ACC112 (cell line): ENCODE measurements around the gene MPDZ.

Source experiments
- H2AFZ ChIP-seq: fragments of 200-600 bp; sonication (generic); one replicate; pipeline ENCODE4 v1.6.0; 2017; ENCODE audit warnings: antibody characterized with exemption, low read length; ENCODE audit not compliant: unreplicated experiment
- H3K27ac ChIP-seq: fragments of 200-600 bp; sonication (generic); 2 replicates; pipeline ENCODE4 v1.5.1; 2014; ENCODE audit warnings: low read depth, mild to moderate bottlenecking, antibody characterized with exemption, low read length, moderate library complexity
- H3K27me3 ChIP-seq: fragments of 200-600 bp; sonication (generic); 2 replicates; pipeline ENCODE4 v1.6.1; 2014; ENCODE audit warnings: mild to moderate bottlenecking, antibody characterized with exemption, low read length, moderate library complexity, mixed read lengths; ENCODE audit not compliant: insufficient read depth
- H3K36me3 ChIP-seq: fragments of 200-600 bp; sonication (generic); 2 replicates; pipeline ENCODE4 v1.6.1; 2016; ENCODE audit warnings: mild to moderate bottlenecking, antibody characterized with exemption, low read length, moderate library complexity, mixed read lengths; ENCODE audit not compliant: insufficient read depth
- H3K4me1 ChIP-seq: fragments of 200-600 bp; sonication (generic); one replicate; pipeline ENCODE4 v1.6.1; 2016; ENCODE audit warnings: low read length, mixed read lengths; ENCODE audit not compliant: insufficient read depth, unreplicated experiment, control insufficient read depth
- H3K4me3 ChIP-seq: fragments of 200-600 bp; sonication (generic); 2 replicates; pipeline ENCODE4 v1.5.1; 2014; ENCODE audit warnings: mild to moderate bottlenecking, low read depth, low read length
- H3K79me2 ChIP-seq: fragments of 200-600 bp; sonication (generic); one replicate; pipeline ENCODE4 v1.6.0; 2016; ENCODE audit warnings: low read length; ENCODE audit not compliant: control insufficient read depth, unreplicated experiment, insufficient read depth

MPDZ gene

GRCh38 chr9:13221741-13222140 is 57.8 kb downstream of the MPDZ start:
- no peaks in the 10 kb centered on the region for H3K79me2 ChIP-seq
- peaks cover 6% of the 10 kb centered on the region; the same call in 1 of the 2 replicates for H3K36me3 ChIP-seq
- no peaks in the 10 kb centered on the region for H3K27me3 ChIP-seq
- H3K27ac ChIP-seq, result no peak overlapping the region
- no peak overlapping the region for H3K4me3 ChIP-seq
- no peak overlapping the region for H2AFZ ChIP-seq
- no peaks in the 10 kb centered on the region for H3K4me1 ChIP-seq

- Histone ChIP-seq H2AFZ (no peak overlapping the region), H3K36me3 (peaks cover 6% of the 10 kb centered on the region; the same call in 1 of the 2 replicates), H3K4me1 (no peaks in the 10 kb centered on the region), H3K79me2 (no peaks in the 10 kb centered on the region), H3K27me3 (no peaks in the 10 kb centered on the region), H3K4me3 (no peak overlapping the region), H3K27ac (no peak overlapping the region)
These were observed 58.7 kb downstream of the MPDZ start for GRCh38 chr9:13220837-13221236.

- H3K4me1 ChIP-seq, result no peaks in the 10 kb centered on the region
- H2AFZ ChIP-seq, result no peak overlapping the region
- H3K27ac ChIP-seq, result no peak overlapping the region
- H3K36me3 ChIP-seq, result peaks cover 3% of the 10 kb centered on the region
- H3K4me3 ChIP-seq, result no peak overlapping the region
- H3K79me2 ChIP-seq, result no peaks in the 10 kb centered on the region
- H3K27me3 ChIP-seq, result no peaks in the 10 kb centered on the region
These were observed 63.5 kb downstream of the MPDZ start for GRCh38 chr9:13215791-13216554.

GRCh38 chr9:13213998-13214397 is 65.5 kb downstream of the MPDZ start:
- H3K79me2 ChIP-seq, result no peaks in the 10 kb centered on the region
- H3K4me3 ChIP-seq, result no peak overlapping the region
- H3K27ac ChIP-seq, result no peak overlapping the region
- H3K27me3 ChIP-seq, result no peaks in the 10 kb centered on the region
- peaks cover 8% of the 10 kb centered on the region for H3K4me1 ChIP-seq
- no peak overlapping the region for H2AFZ ChIP-seq
- no peaks in the 10 kb centered on the region; the same call in 1 of the 2 replicates for H3K36me3 ChIP-seq

- Histone ChIP-seq H3K4me3 (no peak overlapping the region), H3K36me3 (no peaks in the 10 kb centered on the region; the same call in 1 of the 2 replicates), H3K79me2 (no peaks in the 10 kb centered on the region), H3K4me1 (peaks cover 10% of the 10 kb centered on the region), H2AFZ (no peak overlapping the region), H3K27me3 (no peaks in the 10 kb centered on the region), H3K27ac (no peak overlapping the region)
These were observed 66.2 kb downstream of the MPDZ start for GRCh38 chr9:13213337-13213736.

GRCh38 chr9:13210306-13210705 is 69.2 kb downstream of the MPDZ start:
- H3K27ac ChIP-seq, result no peak overlapping the region
- H2AFZ ChIP-seq, result no peak overlapping the region
- no peak overlapping the region for H3K4me3 ChIP-seq
- H3K79me2 ChIP-seq, result no peaks in the 10 kb centered on the region
- H3K36me3 ChIP-seq, result no peaks in the 10 kb centered on the region; the same call in 1 of the 2 replicates
- H3K4me1 ChIP-seq, result peaks cover 10% of the 10 kb centered on the region
- no peaks in the 10 kb centered on the region for H3K27me3 ChIP-seq

- no peak overlapping the region for H3K4me3 ChIP-seq
- H3K36me3 ChIP-seq, result no peaks in the 10 kb centered on the region; the same call in 1 of the 2 replicates
- no peaks in the 10 kb centered on the region for H3K27me3 ChIP-seq
These were observed 70.0 kb downstream of the MPDZ start for GRCh38 chr9:13209498-13209897.

GRCh38 chr9:13205824-13206223 is 73.7 kb downstream of the MPDZ start:
- Histone ChIP-seq H3K4me3 (no peak overlapping the region), H3K79me2 (no peaks in the 10 kb centered on the region), H2AFZ (no peak overlapping the region), H3K27ac (no peak overlapping the region), H3K36me3 (peaks cover 14% of the 10 kb centered on the region), H3K4me1 (peaks cover 10% of the 10 kb centered on the region), H3K27me3 (no peaks in the 10 kb centered on the region)

More at GRCh38 chr9:13209498-13209897, 70.0 kb downstream of the MPDZ start:
- no peak overlapping the region for H2AFZ ChIP-seq
- H3K27ac ChIP-seq, result no peak overlapping the region
- H3K79me2 ChIP-seq, result no peaks in the 10 kb centered on the region
- H3K4me1 ChIP-seq, result peaks cover 10% of the 10 kb centered on the region

- Histone ChIP-seq H3K79me2 (no peaks in the 10 kb centered on the region), H2AFZ (no peak overlapping the region), H3K4me3 (no peak overlapping the region), H3K36me3 (peaks cover 10% of the 10 kb centered on the region; the same call in 1 of the 2 replicates), H3K4me1 (no peaks in the 10 kb centered on the region), H3K27ac (no peak overlapping the region), H3K27me3 (no peaks in the 10 kb centered on the region)
These were observed 89.5 kb downstream of the MPDZ start for GRCh38 chr9:13190040-13190439.

- H3K36me3 ChIP-seq, result peaks cover 10% of the 10 kb centered on the region; the same call in 1 of the 2 replicates
- H3K79me2 ChIP-seq, result no peaks in the 10 kb centered on the region
- H3K4me3 ChIP-seq, result no peak overlapping the region
- no peak overlapping the region for H2AFZ ChIP-seq
- H3K4me1 ChIP-seq, result no peaks in the 10 kb centered on the region
- no peaks in the 10 kb centered on the region for H3K27me3 ChIP-seq
- no peak overlapping the region for H3K27ac ChIP-seq
These were observed 90.1 kb downstream of the MPDZ start for GRCh38 chr9:13189362-13189761.

GRCh38 chr9:13186774-13187173 is 92.7 kb downstream of the MPDZ start:
- Histone ChIP-seq H3K4me1 (no peaks in the 10 kb centered on the region), H3K27me3 (no peaks in the 10 kb centered on the region), H3K36me3 (0 out of 2 replicates have a peak, but pooled peaks cover 6% of the 10 kb centered on the region), H2AFZ (no peak overlapping the region), H3K27ac (no peak overlapping the region), H3K4me3 (no peak overlapping the region), H3K79me2 (no peaks in the 10 kb centered on the region)
